Breast epithelium (tissue), 3 donors: ENCODE results near the gene SIDT2.

ENCODE experiments used
- POLR2A ChIP-seq: fragments of 450-650 bp; IDR thresholded peaks from one replicate; pipeline ENCODE4 v1.6.1; 2016; ENCODE audit warnings: antibody characterized with exemption, mild to moderate bottlenecking, moderate library complexity
- POLR2AphosphoS5 ChIP-seq, 3 donors: sonication (generic); formaldehyde crosslinking; IDR thresholded peaks; one replicate each; pipeline ENCODE4 v1.6.1; 2017; ENCODE audit warnings: antibody characterized with exemption in 3 of 3
- TF ChIP-seq, protein P1 (sequence below), 3 donors: fragments of 450-650 bp; IDR thresholded peaks; one replicate each; pipeline ENCODE4 v1.5.1; 2016 to 2017; ENCODE audit warnings: antibody characterized with exemption in 3 of 3, mild to moderate bottlenecking in 3 of 3, moderate library complexity in 3 of 3

DNA sequence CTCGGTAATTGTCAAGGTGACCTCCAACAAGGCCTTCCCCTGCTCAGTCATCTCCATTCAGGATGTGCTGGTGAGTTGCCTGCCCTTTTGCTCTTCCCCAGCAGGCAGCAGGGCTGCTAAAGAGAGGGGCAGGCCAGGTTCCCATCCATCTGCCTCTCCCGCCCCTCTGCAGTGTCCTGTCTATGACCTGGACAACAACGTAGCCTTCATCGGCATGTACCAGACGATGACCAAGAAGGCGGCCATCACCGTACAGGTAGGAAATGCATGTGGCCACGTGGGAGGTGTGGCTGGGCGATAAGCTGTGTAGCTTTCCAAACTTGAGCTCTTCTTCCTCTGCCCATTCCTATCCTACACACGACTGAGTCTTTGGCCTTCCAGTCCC is 4.0 kb downstream of the SIDT2 start:
- TF ChIP-seq, protein P1, sequence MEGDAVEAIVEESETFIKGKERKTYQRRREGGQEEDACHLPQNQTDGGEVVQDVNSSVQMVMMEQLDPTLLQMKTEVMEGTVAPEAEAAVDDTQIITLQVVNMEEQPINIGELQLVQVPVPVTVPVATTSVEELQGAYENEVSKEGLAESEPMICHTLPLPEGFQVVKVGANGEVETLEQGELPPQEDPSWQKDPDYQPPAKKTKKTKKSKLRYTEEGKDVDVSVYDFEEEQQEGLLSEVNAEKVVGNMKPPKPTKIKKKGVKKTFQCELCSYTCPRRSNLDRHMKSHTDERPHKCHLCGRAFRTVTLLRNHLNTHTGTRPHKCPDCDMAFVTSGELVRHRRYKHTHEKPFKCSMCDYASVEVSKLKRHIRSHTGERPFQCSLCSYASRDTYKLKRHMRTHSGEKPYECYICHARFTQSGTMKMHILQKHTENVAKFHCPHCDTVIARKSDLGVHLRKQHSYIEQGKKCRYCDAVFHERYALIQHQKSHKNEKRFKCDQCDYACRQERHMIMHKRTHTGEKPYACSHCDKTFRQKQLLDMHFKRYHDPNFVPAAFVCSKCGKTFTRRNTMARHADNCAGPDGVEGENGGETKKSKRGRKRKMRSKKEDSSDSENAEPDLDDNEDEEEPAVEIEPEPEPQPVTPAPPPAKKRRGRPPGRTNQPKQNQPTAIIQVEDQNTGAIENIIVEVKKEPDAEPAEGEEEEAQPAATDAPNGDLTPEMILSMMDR (IDR thresholded peaks at IDR 0.05), result no peak
- no peak for TF ChIP-seq POLR2A
- no peak for TF ChIP-seq POLR2AphosphoS5 (IDR thresholded peaks at IDR 0.05)
